ENCODE data around the gene PKD1L1.
"Not testable (repeated sequence)": the region's sequence is repeated elsewhere in the genome, so short reads cannot be mapped to it uniquely, and the experiment has no call there.

PKD1L1 gene

DNA sequence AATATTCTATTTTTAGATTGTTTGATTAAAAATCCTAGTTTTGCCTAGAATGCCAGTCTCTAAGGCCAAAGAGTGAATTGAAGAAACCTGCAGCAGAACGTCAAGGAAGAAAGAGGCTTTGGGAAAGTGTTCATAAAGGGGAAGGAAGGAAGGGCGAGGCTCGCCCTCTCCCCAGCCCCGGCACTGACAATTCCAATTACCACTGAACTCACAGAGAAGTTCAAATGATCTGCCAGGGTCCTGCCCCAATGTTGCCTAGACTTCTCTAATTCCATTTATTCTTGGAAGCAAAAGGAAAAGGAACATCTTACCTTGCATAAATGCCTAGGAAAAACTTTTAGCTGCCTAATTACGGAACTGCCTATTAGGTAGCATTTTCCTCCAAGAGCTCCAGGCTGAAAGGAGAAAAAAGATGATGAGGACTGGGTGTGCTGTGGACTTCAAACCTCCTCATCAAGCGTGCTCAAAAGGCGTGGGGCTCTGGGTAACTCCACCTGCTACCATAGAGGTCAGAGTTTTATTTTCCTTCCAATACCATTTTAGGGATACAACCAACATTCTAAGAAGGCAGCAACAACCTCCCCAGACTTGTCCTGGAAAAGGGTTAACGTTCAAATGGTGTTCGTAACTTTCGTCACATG is 134.5 kb downstream of the PKD1L1 start:
- no peak for DNase-seq

DNA sequence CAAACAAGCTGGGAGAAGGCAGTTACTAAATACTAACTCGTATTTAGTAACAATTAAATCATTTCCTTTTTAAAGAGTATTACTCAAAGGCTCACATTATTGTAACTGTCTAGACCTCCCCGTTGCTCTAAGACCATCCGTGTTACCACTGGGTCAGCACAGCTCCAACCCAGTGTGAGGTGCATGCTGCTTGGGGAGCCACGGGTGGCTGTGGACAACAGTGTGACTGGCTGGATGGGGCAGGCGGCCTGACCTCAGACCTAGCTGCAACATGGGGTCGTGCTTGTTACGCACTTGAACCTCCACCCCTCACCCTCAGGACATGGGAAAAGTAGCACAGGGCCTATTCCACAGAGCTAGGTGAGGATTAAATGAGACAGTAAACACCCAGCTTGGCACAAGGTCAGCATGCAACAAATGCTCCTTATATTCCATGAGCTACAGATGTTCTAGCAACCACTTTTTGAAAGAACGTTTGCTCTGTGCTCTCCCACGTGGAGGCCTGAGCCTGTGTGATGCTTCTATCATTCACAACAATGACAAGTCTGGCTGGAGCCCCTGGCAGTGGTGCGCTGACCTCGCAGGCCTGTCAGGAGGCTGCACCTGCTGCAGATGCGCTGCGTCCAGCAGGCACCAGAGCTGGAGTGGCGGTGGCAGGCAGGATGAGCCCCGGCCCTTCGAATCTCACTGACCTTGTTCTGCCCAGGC is 135.7 kb downstream of the PKD1L1 start:
- no peak for DNase-seq

DNA sequence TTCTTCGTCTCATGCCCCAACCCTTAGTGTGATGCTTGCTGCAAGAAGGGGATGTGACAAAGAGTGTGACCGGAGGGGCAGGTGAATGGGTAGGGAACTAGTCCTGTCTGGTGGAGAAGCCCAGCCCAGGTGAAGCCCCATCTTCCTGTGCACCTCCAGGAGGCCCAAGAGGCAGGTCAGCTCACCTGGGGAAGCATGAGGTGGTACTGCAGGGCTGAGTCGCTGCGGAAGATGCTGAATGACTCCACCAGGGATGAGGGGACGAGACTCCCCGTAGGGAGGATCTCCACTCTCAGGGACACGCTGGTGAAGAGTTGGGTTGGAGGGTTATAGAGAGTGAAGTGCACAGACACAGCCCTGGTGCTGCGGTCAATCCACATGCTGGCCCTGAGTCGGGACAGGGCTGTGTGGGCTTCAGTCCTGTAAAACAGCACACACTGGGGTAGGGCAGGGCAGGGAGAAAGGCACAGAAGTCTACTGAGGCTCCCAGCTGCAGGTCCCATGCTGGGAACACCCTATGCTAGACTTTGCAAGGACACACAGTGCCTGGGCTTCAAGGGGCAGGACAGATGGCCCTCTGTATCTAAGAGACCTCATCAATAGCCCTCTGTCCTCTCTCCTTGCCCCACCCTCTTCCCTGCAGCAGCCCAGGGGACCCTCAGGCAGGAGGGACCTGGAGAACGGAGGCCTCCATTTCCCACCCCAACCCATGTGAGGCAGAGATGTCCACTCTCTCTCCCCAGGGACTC is 136.5 kb downstream of the PKD1L1 start:
- no peak for DNase-seq

- no peak for DNase-seq
Observed at GRCh38 chr7:47809387-47809786, 138.9 kb downstream of the PKD1L1 start.

GRCh38 chr7:47808321-47808720 is 139.9 kb downstream of the PKD1L1 start:
- DNase-seq, result no peak

- DNase-seq, result no peak
Observed at GRCh38 chr7:47807756-47808155, 140.5 kb downstream of the PKD1L1 start.

DNA sequence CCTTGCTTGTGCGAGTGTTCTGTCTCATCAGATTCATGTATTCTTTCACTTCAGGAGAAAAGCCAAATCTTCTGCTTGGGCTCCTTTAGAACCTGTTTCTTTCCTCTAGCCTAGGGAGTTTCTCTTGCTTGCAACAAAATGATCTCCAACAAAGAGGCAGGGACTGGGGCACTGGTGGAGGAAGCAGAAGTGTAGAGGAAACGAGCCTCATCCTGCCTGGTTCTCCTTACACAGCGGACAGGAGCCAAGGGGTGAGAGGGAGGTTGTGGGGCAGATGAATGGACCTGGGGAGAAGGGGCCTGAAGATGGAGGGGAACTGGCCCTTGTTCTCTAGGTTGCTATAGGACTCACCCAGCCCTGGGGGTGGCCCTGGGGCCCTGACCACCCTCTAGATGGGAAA is 141.1 kb downstream of the PKD1L1 start:
- peak; percentile 27 for DNase-seq

DNA sequence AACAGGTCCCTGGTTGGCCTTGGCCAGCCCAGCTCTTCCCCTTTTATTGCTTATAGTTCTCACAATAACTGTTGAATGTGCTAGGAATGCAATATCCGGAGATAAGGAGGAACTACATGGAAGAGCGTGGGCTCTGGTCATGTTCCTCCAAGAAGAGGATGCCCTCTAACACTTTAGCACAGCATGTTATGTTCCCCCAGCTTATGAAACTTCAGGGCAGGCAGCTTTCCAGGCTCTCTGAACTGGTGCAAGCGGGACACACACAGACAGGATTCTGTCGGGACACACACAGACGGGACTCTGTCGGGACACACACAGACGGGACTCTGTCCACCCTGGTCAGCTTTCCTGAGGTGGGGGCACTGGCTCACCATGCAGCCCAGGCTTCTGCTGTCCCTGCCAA is 141.6 kb downstream of the PKD1L1 start:
- no peak for DNase-seq

- DNase-seq, result no peak
Observed at GRCh38 chr7:47804767-47805545, 143.3 kb downstream of the PKD1L1 start.

- no peak for DNase-seq
Observed at GRCh38 chr7:47803846-47804245, 144.4 kb downstream of the PKD1L1 start.

DNA sequence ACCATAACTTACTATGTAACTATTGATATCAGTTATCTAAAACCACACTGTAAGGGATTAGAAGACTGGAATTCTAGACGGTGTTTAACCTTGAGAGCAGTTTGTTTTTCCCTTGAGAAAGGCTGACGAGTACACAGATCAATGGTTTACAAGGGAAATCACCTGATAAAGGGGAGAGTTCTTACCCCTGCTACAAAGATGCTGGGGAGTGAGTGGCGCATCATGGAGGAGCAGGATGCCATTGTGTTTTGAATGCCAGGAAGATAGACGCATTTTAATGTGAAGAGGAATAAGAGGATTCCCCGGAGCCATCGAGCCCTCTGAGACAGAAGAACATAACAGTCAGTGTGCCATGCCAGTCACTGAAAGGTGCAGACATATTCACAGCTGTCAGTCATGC is 145.2 kb downstream of the PKD1L1 start:
- DNase-seq, result no peak

GRCh38 chr7:47801423-47801822 is 146.8 kb downstream of the PKD1L1 start:
- no peak for DNase-seq

- no peak for DNase-seq
Observed at GRCh38 chr7:47799524-47799923, 148.7 kb downstream of the PKD1L1 start.

- no peak for DNase-seq
Observed at GRCh38 chr7:47796347-47796746, 151.9 kb downstream of the PKD1L1 start.

GRCh38 chr7:47795631-47796030 is 152.6 kb downstream of the PKD1L1 start:
- DNase-seq, result no peak

GRCh38 chr7:47795126-47795525 is 153.1 kb downstream of the PKD1L1 start:
- DNase-seq, result not testable (repeated sequence)

DNA sequence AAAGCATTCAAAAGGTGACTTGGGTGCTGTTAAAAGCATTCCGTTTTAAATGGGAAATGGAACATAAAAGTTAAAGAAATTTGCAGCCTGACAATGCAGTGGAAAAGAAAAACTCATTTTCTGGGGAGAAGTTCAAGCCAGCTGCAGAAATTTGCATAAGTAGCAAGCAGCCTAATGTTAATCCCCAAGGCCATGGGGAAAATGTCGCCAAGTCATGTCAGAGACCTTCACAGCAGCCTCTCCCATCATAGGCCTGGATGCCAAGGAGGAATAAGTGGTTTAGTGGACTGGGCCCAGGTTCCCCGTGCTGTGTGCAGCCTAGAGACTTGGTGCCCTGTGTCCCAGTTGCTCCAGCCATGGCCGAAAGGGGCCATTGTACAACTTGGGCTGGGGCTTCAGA is 154.2 kb downstream of the PKD1L1 start:
- DNase-seq, result no peak

- not testable (repeated sequence) for DNase-seq
Observed at GRCh38 chr7:47793186-47793585, 155.1 kb downstream of the PKD1L1 start.

DNA sequence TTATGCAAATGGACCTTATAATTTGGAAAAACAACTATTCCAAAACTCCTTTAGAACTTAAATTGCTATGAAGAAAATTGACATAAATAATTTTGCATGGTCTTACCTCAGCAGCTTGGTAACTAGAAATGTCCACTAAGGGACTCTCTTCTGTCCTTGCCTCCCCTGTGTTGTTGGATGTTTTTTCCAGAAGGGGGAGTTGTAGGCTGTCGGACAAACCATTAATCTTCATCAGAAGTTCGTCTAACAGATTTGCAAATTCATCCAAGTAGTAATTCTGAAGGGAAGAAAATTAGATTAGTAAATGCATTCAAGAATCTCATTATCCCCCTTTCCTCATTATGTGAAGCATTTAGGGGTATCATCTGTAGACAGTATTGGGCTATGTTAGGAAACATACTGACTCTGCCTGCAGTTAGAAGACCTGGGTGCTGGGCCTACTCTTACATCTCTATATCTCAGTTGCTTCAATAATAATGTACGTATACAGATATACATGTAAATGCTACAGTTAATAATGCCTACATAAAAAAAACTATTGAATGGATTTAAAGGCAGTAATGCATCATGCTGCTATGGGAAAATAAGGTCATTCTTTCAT is 155.6 kb downstream of the PKD1L1 start:
- DNase-seq, result no peak

- no peak for DNase-seq
Observed at GRCh38 chr7:47791682-47792081, 156.6 kb downstream of the PKD1L1 start.

- DNase-seq, result no peak
Observed at GRCh38 chr7:47788083-47788482, 160.2 kb downstream of the PKD1L1 start.

GRCh38 chr7:47787249-47788069 is 160.8 kb downstream of the PKD1L1 start:
- no peak for DNase-seq
